ENCODE data around the gene DNAAF3. TPM values are rescaled to one million over a fixed set of nuclear protein-coding genes. Genes with fewer than 3 reads are reported as not detected.
"Not testable (repeated sequence)": the region's sequence is repeated elsewhere in the genome, so short reads cannot be mapped to it uniquely, and the experiment has no call there.

DNAAF3 gene
- not detected for polyA plus RNA-seq (2012; ENCODE audit: missing spikeins)

DNA sequence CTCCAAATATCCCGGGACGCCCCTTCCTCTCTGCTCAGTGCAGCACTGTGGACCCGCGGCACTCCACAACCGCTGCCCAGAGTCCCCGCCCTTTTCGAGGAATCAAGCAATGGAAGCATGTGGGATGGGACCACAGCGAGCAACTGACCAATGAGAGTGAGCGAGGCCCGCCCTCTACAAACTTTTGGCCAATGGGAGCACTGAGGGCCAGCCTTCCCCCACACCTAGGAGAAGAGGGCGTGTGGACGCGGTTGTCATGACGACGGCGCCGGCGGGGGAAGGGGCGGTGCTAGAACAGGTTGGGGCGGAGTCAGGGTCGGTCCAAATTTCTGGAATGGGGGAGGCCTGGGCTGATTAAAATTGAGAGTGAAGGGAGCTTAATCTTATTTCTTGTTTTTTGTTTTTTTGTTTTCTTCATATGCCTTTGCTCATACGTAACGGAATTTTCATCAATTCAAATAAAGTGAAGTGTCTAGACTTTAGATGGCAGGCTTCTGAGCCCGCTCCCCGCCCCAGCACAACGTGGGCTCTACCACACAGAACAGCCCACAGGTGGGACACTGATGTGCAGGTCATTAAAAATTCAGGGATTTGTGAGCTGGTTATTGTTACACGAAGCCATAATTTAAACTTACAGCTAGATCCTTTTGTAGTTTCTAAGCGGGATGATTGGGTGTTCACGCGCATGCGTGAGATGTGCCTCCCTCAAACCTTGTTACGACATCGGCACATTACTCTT lies at the start of gene DNAAF3:
Gene DNAAF3, minus strand, starts transcription at position 84 of the 739 bp plus-strand sequence. CDS start 200 bp downstream, outside the sequence.
- TF ChIP-seq POLR2AphosphoS5 (IDR thresholded peaks at IDR 0.05; ENCODE audit: low read depth, low read length) = no peak
- no peak for TF ChIP-seq TAF1 (IDR thresholded peaks at IDR 0.05; ENCODE audit: borderline replicate concordance, low read depth, low read length)
- no peak for TF ChIP-seq POLR2A (IDR thresholded peaks at IDR 0.05; ENCODE audit: low read depth, low read length)
- no peak for FAIRE-seq

DNA sequence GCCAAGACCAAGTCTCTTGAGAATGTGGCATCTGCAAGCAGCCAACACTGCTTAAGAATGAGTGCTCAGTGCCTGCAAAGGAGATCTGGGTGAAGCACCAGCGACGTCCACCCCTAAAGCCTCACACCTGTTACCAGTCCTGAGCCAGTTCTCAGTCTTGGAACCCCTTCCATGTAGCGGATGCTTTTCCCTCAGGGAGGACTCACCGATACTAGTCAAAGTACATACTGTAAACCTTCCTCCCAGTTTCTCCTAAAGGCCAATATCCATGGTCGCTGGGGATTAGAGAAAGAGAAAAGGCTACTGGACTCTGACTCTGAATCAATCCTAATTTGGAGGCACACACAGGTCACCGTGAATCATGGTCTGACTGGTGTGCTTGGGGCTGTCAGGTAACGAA lies 47.1 kb upstream of the DNAAF3 start:
- no peak for FAIRE-seq
- DNase-seq (ENCODE audit: insufficient read length) = no peak
- TF ChIP-seq POLR2A (IDR thresholded peaks at IDR 0.05; ENCODE audit: low read depth, low read length) = no peak
- no peak for TF ChIP-seq POLR2AphosphoS5 (IDR thresholded peaks at IDR 0.05; ENCODE audit: low read depth, low read length)
- no peak for TF ChIP-seq TAF1 (IDR thresholded peaks at IDR 0.05; ENCODE audit: borderline replicate concordance, low read depth, low read length)

More for the DNA sequence above, at the start of gene DNAAF3:
- DNase-seq (ENCODE audit: insufficient read length) = peak; percentile 89

DNA sequence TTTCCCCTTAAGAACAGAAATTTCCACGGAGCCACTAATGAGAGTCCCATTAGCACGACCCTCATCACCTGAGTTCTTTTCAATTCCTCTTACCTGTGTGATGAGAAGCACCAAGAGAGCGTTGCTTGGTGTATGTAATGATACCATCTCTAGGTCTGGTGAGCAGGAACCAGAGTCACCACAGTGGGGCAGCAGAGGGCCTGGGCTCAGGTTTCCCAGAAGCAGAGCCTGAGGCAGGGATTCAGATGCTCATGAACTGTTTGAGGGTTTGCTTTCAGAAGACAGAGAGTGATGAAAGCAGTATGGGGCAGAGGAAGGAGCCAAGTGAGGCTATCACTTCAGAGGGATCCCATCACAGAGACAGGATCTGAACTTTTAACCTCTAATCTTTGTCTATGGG lies 46.0 kb upstream of the DNAAF3 start:
- no peak for FAIRE-seq
- no peak for DNase-seq (ENCODE audit: insufficient read length)
- TF ChIP-seq TAF1 (IDR thresholded peaks at IDR 0.05; ENCODE audit: borderline replicate concordance, low read depth, low read length) (no peak), POLR2A (IDR thresholded peaks at IDR 0.05; ENCODE audit: low read depth, low read length) (no peak), POLR2AphosphoS5 (IDR thresholded peaks at IDR 0.05; ENCODE audit: low read depth, low read length) (no peak)

DNA sequence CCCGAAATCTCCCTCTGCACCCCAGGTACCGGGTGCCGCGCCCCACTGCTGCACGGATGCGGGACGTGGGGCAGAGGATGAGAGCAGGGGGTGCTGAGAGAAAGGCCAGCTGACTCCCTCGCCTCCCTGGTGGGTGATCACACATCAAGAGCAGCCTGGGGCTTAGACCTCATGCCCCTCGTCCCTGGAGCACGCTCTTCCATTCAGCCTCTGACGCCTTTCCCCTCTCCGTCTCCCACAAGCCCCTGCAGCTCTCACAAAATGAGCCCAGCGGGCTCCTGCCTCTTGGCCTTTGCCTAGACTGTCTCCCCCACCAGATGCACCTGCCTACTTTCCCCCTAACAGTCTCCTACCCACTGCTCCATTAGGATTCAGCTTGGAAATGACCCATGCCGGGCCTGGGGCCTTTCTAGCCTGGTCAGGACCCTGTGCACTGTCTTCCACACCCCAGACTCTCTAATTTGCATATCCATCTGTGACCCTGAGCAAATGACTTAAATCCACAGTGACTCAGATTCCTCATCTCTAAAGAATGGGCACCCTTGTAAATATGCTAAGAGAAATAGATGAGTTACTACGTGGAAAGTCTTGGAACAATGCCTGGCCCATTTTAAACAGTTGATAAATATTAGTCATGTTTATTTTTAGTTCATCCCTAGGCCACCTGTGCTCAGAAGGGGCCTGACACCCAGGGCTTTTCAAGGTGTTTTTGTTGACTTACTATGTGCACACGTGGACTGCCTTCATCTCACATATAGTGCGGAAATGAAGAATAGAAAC lies 43.5 kb upstream of the DNAAF3 start:
- DNase-seq (ENCODE audit: insufficient read length) = no peak
- FAIRE-seq = no peak
- TF ChIP-seq TAF1 (IDR thresholded peaks at IDR 0.05; ENCODE audit: borderline replicate concordance, low read depth, low read length) (no peak), POLR2AphosphoS5 (IDR thresholded peaks at IDR 0.05; ENCODE audit: low read depth, low read length) (no peak), POLR2A (IDR thresholded peaks at IDR 0.05; ENCODE audit: low read depth, low read length) (no peak)

DNA sequence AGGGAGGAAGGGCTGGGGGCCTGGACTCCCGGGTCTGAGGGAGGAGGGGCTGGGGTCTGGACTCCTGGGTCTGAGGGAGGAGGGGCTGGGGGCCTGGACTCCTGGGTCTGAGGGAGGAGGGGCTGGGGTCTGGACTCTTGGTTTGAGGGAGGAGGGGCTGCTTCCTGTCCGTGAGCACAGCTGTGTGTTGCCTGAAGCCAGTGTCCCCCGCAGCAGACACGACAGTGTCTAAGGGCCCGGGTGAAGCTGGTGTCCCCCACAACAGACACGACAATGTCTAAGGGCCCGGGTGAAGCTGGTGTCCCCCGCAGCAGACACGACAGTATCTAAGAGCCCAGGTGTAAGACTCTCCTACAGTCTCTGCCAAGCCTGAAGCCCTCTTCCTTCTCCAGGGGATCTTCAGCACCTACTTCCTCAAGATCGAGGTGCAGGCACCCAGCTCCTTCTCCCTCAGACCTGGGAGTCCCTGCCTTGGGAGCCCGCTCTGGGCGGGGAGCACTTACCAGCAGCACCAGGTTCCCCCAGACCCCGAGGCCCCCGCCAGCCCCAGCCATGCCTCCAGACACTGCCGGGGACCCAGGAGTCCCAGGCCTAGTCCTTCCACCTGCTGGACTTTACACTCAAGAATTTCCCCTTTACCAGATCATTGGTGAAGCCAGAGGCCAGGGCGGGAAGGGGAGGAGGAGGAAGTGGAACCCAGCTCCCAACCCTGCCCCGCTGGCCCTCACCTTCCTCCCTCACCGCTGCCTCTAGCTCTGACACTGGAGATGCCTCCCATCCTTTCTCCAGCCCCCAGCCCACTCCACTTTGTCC lies 42.7 kb upstream of the DNAAF3 start, which contains the start of gene PTPRH:
Gene PTPRH, minus strand, starts transcription at position 622 of the 813 bp plus-strand sequence. Its CDS starts 68 bp downstream, at position 554.
- no peak for FAIRE-seq
- TF ChIP-seq POLR2A (IDR thresholded peaks at IDR 0.05; ENCODE audit: low read depth, low read length) (no peak), POLR2AphosphoS5 (IDR thresholded peaks at IDR 0.05; ENCODE audit: low read depth, low read length) (no peak), TAF1 (IDR thresholded peaks at IDR 0.05; ENCODE audit: borderline replicate concordance, low read depth, low read length) (no peak)
- DNase-seq (ENCODE audit: insufficient read length) = no peak

DNA sequence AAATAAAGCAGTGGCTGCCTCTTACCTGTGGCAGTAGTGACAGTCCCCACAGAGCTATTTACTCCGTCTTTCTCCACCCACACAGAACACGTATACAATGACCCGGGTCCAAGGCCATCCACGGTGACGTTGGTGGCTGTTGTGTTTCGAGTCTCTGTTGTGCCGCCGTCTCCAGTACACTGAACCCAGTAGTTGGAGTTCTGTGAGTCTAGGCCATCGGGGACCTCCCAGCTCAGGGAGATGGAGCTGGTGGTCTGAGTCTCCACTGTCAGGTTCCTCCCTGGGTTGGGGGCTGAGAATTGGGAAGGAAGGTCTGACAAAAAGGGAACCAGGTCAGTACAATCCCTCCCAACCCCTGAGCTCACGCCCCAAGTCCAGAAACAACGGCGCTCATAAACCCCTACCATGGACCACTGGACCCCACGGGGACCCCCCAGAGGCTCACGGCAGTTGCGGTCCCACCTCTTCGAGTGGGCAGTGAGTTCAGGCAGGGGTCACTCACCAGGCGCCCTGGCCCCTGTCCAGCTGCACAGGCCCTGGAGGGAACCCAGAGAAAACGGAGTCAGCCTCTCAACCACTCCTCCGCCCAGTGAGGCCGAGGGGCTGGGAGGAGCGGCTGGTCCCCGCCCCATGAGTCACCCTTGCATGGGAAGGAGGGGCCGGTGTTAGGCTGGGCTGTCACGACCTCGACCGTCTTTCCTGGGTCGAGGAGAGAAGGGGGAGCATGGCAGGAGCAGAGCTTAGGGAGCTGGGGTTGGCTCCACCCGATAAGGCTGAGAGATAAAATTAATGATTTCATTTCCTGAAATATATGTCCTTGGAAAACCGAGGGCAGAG lies 40.5 kb upstream of the DNAAF3 start:
- no peak for DNase-seq (ENCODE audit: insufficient read length)
- no peak for FAIRE-seq

DNA sequence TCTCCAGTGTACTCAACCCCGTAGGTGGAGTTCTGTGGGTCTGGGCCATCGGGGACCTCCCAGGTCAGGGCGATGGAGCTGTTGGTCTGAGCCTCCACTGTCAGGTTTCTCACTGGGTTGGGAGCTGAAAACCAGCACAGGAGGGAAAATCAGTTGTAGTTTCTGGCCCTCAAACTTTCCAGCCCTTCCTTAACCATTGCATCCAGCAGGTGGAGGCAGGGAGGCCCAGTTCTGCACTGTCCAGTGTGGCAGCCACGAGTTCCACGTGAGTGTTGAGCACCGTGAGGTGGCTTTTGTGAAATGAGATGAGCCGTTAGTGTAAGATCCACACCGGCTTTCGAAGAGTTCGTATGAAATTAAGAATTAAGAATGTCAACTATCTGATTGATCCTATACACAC lies 35.8 kb upstream of the DNAAF3 start:
- FAIRE-seq; DNase-seq (ENCODE audit: insufficient read length): not testable (repeated sequence)

More for the DNA sequence above, 40.5 kb upstream of the DNAAF3 start:
- TF ChIP-seq TAF1 (IDR thresholded peaks at IDR 0.05; ENCODE audit: borderline replicate concordance, low read depth, low read length) = no peak
- no peak for TF ChIP-seq POLR2AphosphoS5 (IDR thresholded peaks at IDR 0.05; ENCODE audit: low read depth, low read length)
- no peak for TF ChIP-seq POLR2A (IDR thresholded peaks at IDR 0.05; ENCODE audit: low read depth, low read length)

DNA sequence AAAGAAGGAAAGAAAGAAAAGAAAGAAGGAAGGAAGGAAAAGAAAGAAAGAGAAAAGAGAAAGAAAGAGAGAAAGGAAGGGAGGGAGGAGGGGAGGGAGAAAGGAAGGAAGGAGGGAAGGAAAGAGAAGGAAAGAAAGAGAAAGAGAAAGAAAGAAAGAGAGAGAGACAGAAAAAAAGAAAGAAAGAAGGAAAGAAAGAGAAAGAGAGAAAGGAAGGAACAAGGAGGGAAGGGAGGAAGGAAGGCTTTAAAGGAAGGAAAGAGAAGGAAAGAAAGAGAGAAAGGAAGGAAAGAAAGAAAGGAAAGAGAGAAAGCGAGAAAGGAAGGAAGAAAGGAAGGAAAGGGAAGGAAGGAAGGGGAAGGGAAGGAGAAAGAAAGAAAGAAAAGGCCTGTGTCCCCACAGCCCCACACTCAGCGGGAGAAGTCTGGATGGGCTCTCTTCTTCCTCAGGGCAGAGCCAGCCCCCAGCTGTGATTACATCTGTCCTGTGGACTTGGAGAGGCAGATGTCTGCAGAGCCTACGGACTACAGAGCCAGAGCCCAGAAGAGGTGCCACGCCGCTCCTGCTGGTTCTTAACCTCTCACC lies 33.3 kb upstream of the DNAAF3 start:
- FAIRE-seq (no peak), DNase-seq (ENCODE audit: insufficient read length) (no peak)
- TF ChIP-seq TAF1 (IDR thresholded peaks at IDR 0.05; ENCODE audit: borderline replicate concordance, low read depth, low read length) (no peak), POLR2A (IDR thresholded peaks at IDR 0.05; ENCODE audit: low read depth, low read length) (no peak), POLR2AphosphoS5 (IDR thresholded peaks at IDR 0.05; ENCODE audit: low read depth, low read length) (no peak)

DNA sequence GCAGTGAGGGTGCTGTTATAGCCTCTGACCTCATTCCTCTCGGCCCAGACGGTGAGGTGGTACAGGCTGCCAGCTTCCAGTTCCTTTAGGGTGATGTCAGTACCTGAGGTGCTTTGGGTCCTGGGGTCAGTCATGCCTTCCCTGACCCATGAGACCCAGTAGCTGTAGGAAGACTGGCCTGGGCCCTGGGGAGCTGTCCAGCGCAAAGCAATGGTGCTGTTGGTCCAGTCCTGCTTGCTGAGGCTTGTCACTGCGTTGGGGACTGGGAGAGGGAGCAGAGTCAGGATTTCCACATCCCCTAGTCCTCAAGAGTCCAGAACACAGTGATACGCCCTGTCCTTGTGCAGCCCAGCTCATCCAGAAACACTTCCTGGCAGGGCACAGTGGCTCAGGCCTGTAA lies 32.2 kb upstream of the DNAAF3 start:
- no peak for FAIRE-seq
- DNase-seq (ENCODE audit: insufficient read length) = no peak
- no peak for TF ChIP-seq TAF1 (IDR thresholded peaks at IDR 0.05; ENCODE audit: borderline replicate concordance, low read depth, low read length)
- no peak for TF ChIP-seq POLR2AphosphoS5 (IDR thresholded peaks at IDR 0.05; ENCODE audit: low read depth, low read length)
- no peak for TF ChIP-seq POLR2A (IDR thresholded peaks at IDR 0.05; ENCODE audit: low read depth, low read length)

DNA sequence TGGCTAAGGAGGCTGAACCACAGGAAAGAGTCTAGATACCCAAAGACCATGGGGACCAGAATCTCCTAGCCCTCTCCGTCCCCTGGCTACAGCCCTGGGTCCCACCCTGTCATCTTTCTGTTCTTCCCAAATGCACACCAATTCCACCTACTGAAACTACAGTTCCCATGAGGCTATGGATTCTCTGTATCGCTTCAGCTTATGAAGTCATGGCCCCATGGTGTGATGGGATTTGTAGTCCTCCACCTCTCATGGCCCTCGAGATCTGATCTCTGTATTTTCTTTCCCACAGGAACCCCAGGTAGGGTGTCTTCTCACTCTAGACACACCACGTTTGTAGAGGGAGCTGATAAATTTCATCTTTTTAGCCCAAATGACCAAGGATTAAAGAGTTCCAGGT lies 31.1 kb upstream of the DNAAF3 start:
- DNase-seq (ENCODE audit: insufficient read length) = no peak
- no peak for TF ChIP-seq POLR2A (IDR thresholded peaks at IDR 0.05; ENCODE audit: low read depth, low read length)
- TF ChIP-seq POLR2AphosphoS5 (IDR thresholded peaks at IDR 0.05; ENCODE audit: low read depth, low read length) = no peak
- TF ChIP-seq TAF1 (IDR thresholded peaks at IDR 0.05; ENCODE audit: borderline replicate concordance, low read depth, low read length) = no peak
- no peak for FAIRE-seq
